OCI-LY7 (cell line): ENCODE results near the gene MAP2K5. TPM values are rescaled to one million over a fixed set of nuclear protein-coding genes. Genes with fewer than 3 reads are reported as not detected.

Source experiments
- BruUV-seq: library from RNA; stranded (reverse); fragments of 400-500 nt; replicated peaks from 2 replicates; lab custom pipeline; 2021; lab: Mats Ljungman, UMichigan
- CTCF ChIA-PET: fragments of 300-600 bp; sonication (Branson Sonifier 250); formaldehyde crosslinking; loops from one replicate; lab custom pipeline; 2022; ENCODE audit warnings: antibody characterized with exemption; ENCODE audit not compliant: unreplicated experiment; lab: Charles Lee
- POLR2A ChIA-PET: fragments of 300-600 bp; sonication (Branson Sonifier 250); formaldehyde crosslinking; loops from one replicate; lab custom pipeline; 2022; ENCODE audit warnings: antibody characterized with exemption; lab: Charles Lee
- DNase-seq: peaks from one replicate; pipeline ENCODE4 v3.0.0-alpha.2; 2015; ENCODE audit warnings: low spot score
- H2AFZ ChIP-seq: fragments of 200-600 bp; sonication (generic), shearing (Covaris generic); 2 replicates; pipeline ENCODE4 v1.6.1; 2014; ENCODE audit warnings: mild to moderate bottlenecking, antibody characterized with exemption, low read length, moderate library complexity
- H3K27ac ChIP-seq: fragments of 200-600 bp; sonication (generic); 2 replicates; pipeline ENCODE4 v1.5.1; 2014; ENCODE audit warnings: mixed run types, low read depth, mild to moderate bottlenecking, moderate library complexity, low read length, inconsistent platforms; ENCODE audit not compliant: poor library complexity, severe bottlenecking
- H3K36me3 ChIP-seq: fragments of 200-600 bp; sonication (generic); 2 replicates; pipeline ENCODE4 v1.6.1; 2014; ENCODE audit warnings: mild to moderate bottlenecking, antibody characterized with exemption, low read length, moderate library complexity, mixed read lengths; ENCODE audit not compliant: insufficient read depth
- H3K4me1 ChIP-seq: fragments of 200-600 bp; sonication (generic); 2 replicates; pipeline ENCODE4 v1.5.1; 2014; ENCODE audit warnings: mild to moderate bottlenecking, low read length; ENCODE audit not compliant: insufficient read depth, poor library complexity, severe bottlenecking
- H3K4me2 ChIP-seq: fragments of 200-600 bp; sonication (generic); 2 replicates; pipeline ENCODE4 v1.6.1; 2014; ENCODE audit warnings: mild to moderate bottlenecking, low read length
- H3K4me3 ChIP-seq: fragments of 200-600 bp; sonication (generic); 2 replicates; pipeline ENCODE4 v1.5.1; 2014; ENCODE audit warnings: mild to moderate bottlenecking, low read depth, low read length; ENCODE audit not compliant: poor library complexity, severe bottlenecking
- H3K79me2 ChIP-seq: fragments of 200-600 bp; sonication (generic); 2 replicates; pipeline ENCODE4 v1.6.1; 2016; ENCODE audit warnings: low read depth, mild to moderate bottlenecking, low read length, moderate library complexity, mixed read lengths; ENCODE audit not compliant: insufficient read depth
- H3K9me2 ChIP-seq: fragments of 200-600 bp; sonication (generic); 2 replicates; pipeline ENCODE4 v1.6.1; 2016; ENCODE audit warnings: mild to moderate bottlenecking, low read length, mixed read lengths; ENCODE audit not compliant: insufficient read depth
- H3K9me3 ChIP-seq: fragments of 200-600 bp; sonication (generic); 2 replicates; pipeline ENCODE4 v1.6.1; 2014; ENCODE audit warnings: mild to moderate bottlenecking, mixed run types, low read length, mixed read lengths
- H4K20me1 ChIP-seq: fragments of 200-600 bp; sonication (generic); 2 replicates; pipeline ENCODE4 v1.6.1; 2014; ENCODE audit warnings: mild to moderate bottlenecking, antibody characterized with exemption, low read length, moderate library complexity, mixed read lengths; ENCODE audit not compliant: insufficient read depth
- CTCF ChIP-seq: fragments of 200-600 bp; sonication (generic); conservative IDR thresholded peaks from 2 replicates; pipeline ENCODE4 v1.5.1; 2014; ENCODE audit warnings: mild to moderate bottlenecking, antibody characterized with exemption, low read length, moderate library complexity, mixed read lengths
- EZH2phosphoT487 ChIP-seq: fragments of 200-600 bp; sonication (generic); IDR thresholded peaks from 2 replicates; pipeline ENCODE4 v1.6.1; 2018; ENCODE audit warnings: low read depth, borderline replicate concordance, mild to moderate bottlenecking, mixed run types, antibody characterized with exemption, low read length, moderate library complexity, mixed read lengths
- intact Hi-C: fragments of 100-400 bp; cut with micrococcal nuclease; formaldehyde crosslinking; loops from one replicate; pipeline ENCODE4 v1.10.0; 2022; ENCODE audit not compliant: unreplicated experiment
- total RNA-seq, 2 experiments: library from RNA; depleted of rRNA in 1 of 2; stranded (reverse); fragments of >200 nt in 1 of 2; shearing (Covaris generic) in 1 of 2; gene quantifications; 2 replicates each; pipeline ENCODE4 v1.2.3, GENCODE V29; 2014 to 2022

Gene MAP2K5
- total RNA-seq, 2 experiments from 2014 or later, result 10.2 to 35.0 TPM

- H4K20me1 ChIP-seq, result no peaks in the 10 kb centered on the region
- H3K27ac ChIP-seq, result no peak overlapping the region
- H3K4me1 ChIP-seq, result no peaks in the 10 kb centered on the region
- no peak overlapping the region for H3K4me2 ChIP-seq
- no peaks in the 10 kb centered on the region for H3K79me2 ChIP-seq
- POLR2A ChIA-PET, result interaction anchor here (1.0 kb wide), 1 partner anchor 29 kb away, joined by 3 read pairs; no protein-coding TSS in a partner anchor
- intact Hi-C loops, result no loop called here
- peaks cover 16% of the 10 kb centered on the region; the same call in 1 of the 2 replicates for H3K9me3 ChIP-seq
- CTCF ChIA-PET, result no interaction called here
- H3K9me2 ChIP-seq, result no peaks in the 10 kb centered on the region
- DNase-seq, result no peak
- no TSS peak for BruUV-seq
- H3K36me3 ChIP-seq, result peaks cover 4% of the 10 kb centered on the region
- H2AFZ ChIP-seq, result no peak overlapping the region
- H3K4me3 ChIP-seq, result no peak overlapping the region
- no peak for TF ChIP-seq CTCF
Observed at GRCh38 chr15:67652586-67652985, 110.1 kb downstream of the MAP2K5 start.

GRCh38 chr15:67660446-67660845 is 117.9 kb downstream of the MAP2K5 start:
- H3K4me1 ChIP-seq, result peaks cover 13% of the 10 kb centered on the region
- TF ChIP-seq CTCF, result no peak
- no peak for TF ChIP-seq EZH2phosphoT487
- H3K4me2 ChIP-seq, result no peak overlapping the region
- peaks cover 3% of the 10 kb centered on the region; the same call in 1 of the 2 replicates for H3K9me3 ChIP-seq
- H3K79me2 ChIP-seq, result no peaks in the 10 kb centered on the region
- no peak overlapping the region for H2AFZ ChIP-seq
- no peak overlapping the region for H3K27ac ChIP-seq
- intact Hi-C loops, result no loop called here
- no peak overlapping the region for H3K4me3 ChIP-seq
- DNase-seq, result no peak
- H3K9me2 ChIP-seq, result no peaks in the 10 kb centered on the region
- H3K36me3 ChIP-seq, result peaks cover 19% of the 10 kb centered on the region
- BruUV-seq, result no TSS peak
- ChIA-PET POLR2A (interaction anchor here (0.6 kb wide), 1 partner anchor 1838 kb away, joined by 5 read pairs; no protein-coding TSS in a partner anchor), CTCF (no interaction called here)
- no peaks in the 10 kb centered on the region for H4K20me1 ChIP-seq

GRCh38 chr15:67660874-67661606 is 118.5 kb downstream of the MAP2K5 start:
- no TSS peak for BruUV-seq
- no peak for TF ChIP-seq EZH2phosphoT487
- no peak for TF ChIP-seq CTCF
- H3K9me2 ChIP-seq, result no peaks in the 10 kb centered on the region
- peaks cover 13% of the 10 kb centered on the region for H3K4me1 ChIP-seq
- H3K9me3 ChIP-seq, result no peaks in the 10 kb centered on the region
- ChIA-PET POLR2A (interaction anchor here (0.6 to 1.0 kb wide), 2 partner anchors 158 to 1839 kb away, joined by 3 to 5 read pairs; no protein-coding TSS in a partner anchor), CTCF (no interaction called here)
- intact Hi-C loops, result no loop called here
- peaks cover 19% of the 10 kb centered on the region for H3K36me3 ChIP-seq
- no peaks in the 10 kb centered on the region for H4K20me1 ChIP-seq
- no peak for DNase-seq
- no peak overlapping the region for H3K4me2 ChIP-seq
- H3K4me3 ChIP-seq, result no peak overlapping the region
- no peaks in the 10 kb centered on the region for H3K79me2 ChIP-seq
- H3K27ac ChIP-seq, result no peak overlapping the region
- no peak overlapping the region for H2AFZ ChIP-seq
